SJSA1 (cell line): ENCODE measurements around the gene ANKRD52. TPM values are rescaled to one million over a fixed set of nuclear protein-coding genes. Genes with fewer than 3 reads are reported as not detected.

Experiments used
- total RNA-seq: library from RNA; depleted of rRNA; stranded (reverse); fragments of >200 nt; shearing (Covaris generic); gene quantifications from 2 replicates; pipeline ENCODE4 v1.2.3, GENCODE V29; 2014; rRNA removed

Gene ANKRD52
- total RNA-seq, 1 experiment from 2014 or later = 12.7 TPM

Other genes with a start within 250 kb of the ANKRD52 start
- 0.34 and 1.1 TPM in 2 replicates for gene IKZF4, start 237.3 kb downstream of the ANKRD52 start, total RNA-seq
- 622 and 1,406 TPM in 2 replicates for gene RPS26, start 216.5 kb downstream of the ANKRD52 start, total RNA-seq
- not detected in 2 replicates for gene ERBB3, start 178.2 kb downstream of the ANKRD52 start, total RNA-seq
- gene PA2G4, start 153.8 kb downstream of the ANKRD52 start, total RNA-seq = 204 and 249 TPM in 2 replicates
- gene RPL41, start 141.8 kb downstream of the ANKRD52 start, total RNA-seq = 1,215 and 2,760 TPM in 2 replicates
- 3.6 and 7.3 TPM in 2 replicates for gene ZC3H10, start 140.1 kb downstream of the ANKRD52 start, total RNA-seq
- gene ESYT1, start 130.1 kb downstream of the ANKRD52 start, total RNA-seq = 138 and 170 TPM in 2 replicates
- gene MYL6B, start 105.8 kb downstream of the ANKRD52 start, total RNA-seq = 71.9 and 97.8 TPM in 2 replicates
- 4,832 and 5,659 TPM in 2 replicates for gene MYL6, start 100.0 kb downstream of the ANKRD52 start, total RNA-seq
- 20.9 and 33.4 TPM in 2 replicates for gene SMARCC2, start 68.9 kb downstream of the ANKRD52 start, total RNA-seq
- 28.5 and 46.7 TPM in 2 replicates for gene RNF41, start 36.5 kb downstream of the ANKRD52 start, total RNA-seq
- 47.8 and 55.7 TPM in 2 replicates for gene NABP2, start 34.0 kb downstream of the ANKRD52 start, total RNA-seq
- not detected in 2 replicates for gene SLC39A5, start 28.3 kb downstream of the ANKRD52 start, total RNA-seq
- 7.9 and 13.4 TPM in 2 replicates for gene COQ10A, start 8.6 kb upstream of the ANKRD52 start, total RNA-seq
- gene CS, start 41.9 kb upstream of the ANKRD52 start, total RNA-seq = 65.7 and 109 TPM in 2 replicates
- 100 and 161 TPM in 2 replicates for gene CNPY2, start 57.6 kb upstream of the ANKRD52 start, total RNA-seq
- 6.9 and 15.9 TPM in 2 replicates for gene PAN2, start 75.6 kb upstream of the ANKRD52 start, total RNA-seq
- gene IL23A, start 80.5 kb upstream of the ANKRD52 start, total RNA-seq = 1.4 TPM in 1 of 2 replicates, not detected in the other
- 37.0 and 63.3 TPM in 2 replicates for gene STAT2, start 101.7 kb upstream of the ANKRD52 start, total RNA-seq
- gene APOF, start 104.5 kb upstream of the ANKRD52 start, total RNA-seq = not detected in 2 replicates
- gene TIMELESS, start 191.0 kb upstream of the ANKRD52 start, total RNA-seq = 7.4 and 11.9 TPM in 2 replicates
- gene MIP, start 196.3 kb upstream of the ANKRD52 start, total RNA-seq = 0.08 TPM in 1 of 2 replicates, not detected in the other
- gene SPRYD4, start 210.2 kb upstream of the ANKRD52 start, total RNA-seq = 0.69 and 1.4 TPM in 2 replicates
- not detected in 2 replicates for gene GLS2, start 229.8 kb upstream of the ANKRD52 start, total RNA-seq